ENCODE results near the gene PMPCB. TPM values are rescaled to one million over a fixed set of nuclear protein-coding genes. Genes with fewer than 3 reads are reported as not detected.
"Not testable (repeated sequence)": the region's sequence is repeated elsewhere in the genome, so short reads cannot be mapped to it uniquely, and the experiment has no call there.

The PMPCB gene
- total RNA-seq, 4 donors from 2014 or later, result 25.1 to 51.3 (median 40.2) TPM

DNA sequence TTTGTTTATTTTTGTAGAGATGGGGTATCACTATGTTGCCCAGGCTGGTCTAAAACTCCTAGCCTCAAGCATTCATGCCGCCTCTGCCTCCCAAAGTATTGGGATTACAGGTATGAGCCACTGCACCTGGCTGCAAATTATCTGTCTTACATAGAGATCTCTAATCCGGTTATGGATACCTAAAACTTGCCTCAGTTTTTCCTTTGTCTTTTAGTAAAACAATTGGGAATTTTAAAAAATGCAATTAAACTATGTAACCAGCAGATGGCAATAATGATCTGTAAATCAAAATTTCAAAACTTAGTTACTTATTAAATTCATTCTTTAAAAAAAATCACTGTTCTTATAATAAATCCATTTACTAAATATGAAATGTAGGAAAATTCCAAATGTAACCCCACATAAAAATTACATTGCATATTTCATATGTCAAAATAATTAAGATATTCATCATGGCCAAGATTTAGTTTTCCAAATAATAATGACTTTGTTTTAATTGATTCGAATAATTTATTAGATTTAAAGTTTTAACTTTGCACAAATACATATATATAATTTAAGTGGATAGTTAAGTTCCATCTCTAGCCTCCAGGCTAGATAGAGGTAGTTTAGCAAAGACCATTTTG lies 14.3 kb upstream of the PMPCB start:
- H3K27ac ChIP-seq; intact Hi-C loops (cut with DNase I; ENCODE audit: low total_unique reads); in situ Hi-C loops (cut with MboI; ENCODE audit: low sequenced_read_pairs in 4 of 4); H3K27me3 ChIP-seq; ATAC-seq; H3K4me1 ChIP-seq; H3K36me3 ChIP-seq; H3K4me3 ChIP-seq; DNase-seq; H3K9me3 ChIP-seq: not testable (repeated sequence)

DNA sequence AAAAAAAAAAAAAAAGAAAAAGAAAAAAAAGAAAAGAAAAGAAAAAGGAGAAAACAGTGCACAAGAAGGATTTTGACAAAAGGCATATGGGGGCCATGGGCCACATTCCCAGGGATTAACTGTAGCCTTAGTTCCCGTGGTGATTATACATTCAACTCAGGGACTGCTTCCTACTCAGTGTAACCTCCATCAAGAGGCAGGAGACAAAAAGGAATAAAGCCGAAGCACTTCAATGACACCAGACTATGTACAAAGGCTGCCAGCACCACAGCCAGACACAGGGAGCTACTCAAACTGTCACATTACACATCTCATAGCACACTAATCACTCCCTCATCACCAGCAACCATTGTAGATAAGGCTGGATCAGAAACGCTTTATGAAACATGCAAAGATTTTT lies 5.1 kb upstream of the PMPCB start:
- in situ Hi-C loops (cut with MboI; ENCODE audit: low sequenced_read_pairs in 4 of 4), result no loop called here
- ATAC-seq, result no peak
- no peak for TF ChIP-seq POLR2A (IDR thresholded peaks at IDR 0.05)
- TF ChIP-seq, protein P1, sequence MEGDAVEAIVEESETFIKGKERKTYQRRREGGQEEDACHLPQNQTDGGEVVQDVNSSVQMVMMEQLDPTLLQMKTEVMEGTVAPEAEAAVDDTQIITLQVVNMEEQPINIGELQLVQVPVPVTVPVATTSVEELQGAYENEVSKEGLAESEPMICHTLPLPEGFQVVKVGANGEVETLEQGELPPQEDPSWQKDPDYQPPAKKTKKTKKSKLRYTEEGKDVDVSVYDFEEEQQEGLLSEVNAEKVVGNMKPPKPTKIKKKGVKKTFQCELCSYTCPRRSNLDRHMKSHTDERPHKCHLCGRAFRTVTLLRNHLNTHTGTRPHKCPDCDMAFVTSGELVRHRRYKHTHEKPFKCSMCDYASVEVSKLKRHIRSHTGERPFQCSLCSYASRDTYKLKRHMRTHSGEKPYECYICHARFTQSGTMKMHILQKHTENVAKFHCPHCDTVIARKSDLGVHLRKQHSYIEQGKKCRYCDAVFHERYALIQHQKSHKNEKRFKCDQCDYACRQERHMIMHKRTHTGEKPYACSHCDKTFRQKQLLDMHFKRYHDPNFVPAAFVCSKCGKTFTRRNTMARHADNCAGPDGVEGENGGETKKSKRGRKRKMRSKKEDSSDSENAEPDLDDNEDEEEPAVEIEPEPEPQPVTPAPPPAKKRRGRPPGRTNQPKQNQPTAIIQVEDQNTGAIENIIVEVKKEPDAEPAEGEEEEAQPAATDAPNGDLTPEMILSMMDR (IDR thresholded peaks at IDR 0.05 in 4 of 5, conservative IDR thresholded peaks at IDR 0.05 in 1 of 5), result no peak

DNA sequence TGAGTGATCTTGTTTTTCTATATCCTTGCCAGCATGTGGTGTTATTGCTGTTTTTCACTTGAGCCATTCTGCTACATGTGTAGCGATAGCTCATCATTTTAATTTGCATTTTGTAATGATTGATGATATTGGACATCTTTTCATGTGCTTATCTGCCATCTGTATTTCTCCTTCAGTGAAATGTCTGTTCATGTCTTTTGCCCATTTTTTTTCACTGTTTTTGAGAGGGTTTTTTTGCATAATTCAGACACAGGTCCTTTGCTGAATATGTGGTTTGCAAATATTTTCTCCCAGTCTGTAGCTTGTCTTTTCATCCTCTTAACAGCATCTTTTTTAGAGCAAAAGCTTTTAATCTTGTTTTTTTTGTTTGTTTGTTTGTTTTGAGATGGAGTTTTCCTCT lies 3.7 kb upstream of the PMPCB start:
- Histone ChIP-seq H3K27ac (no peak overlapping the region), H3K4me1 (peaks cover 6 to 7% of the 10 kb centered on the region in 2 donors), H3K9me3 (no peaks in the 10 kb centered on the region), H3K36me3 (peaks cover 0 to under 1% of the 10 kb centered on the region in 2 donors), H3K27me3 (no peaks in the 10 kb centered on the region), H3K4me3 (no peak overlapping the region)
- in situ Hi-C loops (cut with MboI; ENCODE audit: low sequenced_read_pairs in 4 of 4), result no loop called here
- TF ChIP-seq, protein P1 (IDR thresholded peaks at IDR 0.05 in 4 of 5, conservative IDR thresholded peaks at IDR 0.05 in 1 of 5), result no peak
- no peak for TF ChIP-seq POLR2A (IDR thresholded peaks at IDR 0.05)
- DNase-seq, result no peak
- intact Hi-C loops (cut with DNase I; ENCODE audit: low total_unique reads), result no loop called here
- ATAC-seq, result no peak

More for the DNA sequence above, 5.1 kb upstream of the PMPCB start:
- H3K4me3 ChIP-seq, result no peak overlapping the region
- H3K4me1 ChIP-seq, result no peaks in the 10 kb centered on the region
- no peak for DNase-seq
- no peak overlapping the region for H3K27ac ChIP-seq
- no peaks in the 10 kb centered on the region for H3K9me3 ChIP-seq
- H3K27me3 ChIP-seq, result no peaks in the 10 kb centered on the region
- no peaks in the 10 kb centered on the region for H3K36me3 ChIP-seq
- intact Hi-C loops (cut with DNase I; ENCODE audit: low total_unique reads), result no loop called here

DNA sequence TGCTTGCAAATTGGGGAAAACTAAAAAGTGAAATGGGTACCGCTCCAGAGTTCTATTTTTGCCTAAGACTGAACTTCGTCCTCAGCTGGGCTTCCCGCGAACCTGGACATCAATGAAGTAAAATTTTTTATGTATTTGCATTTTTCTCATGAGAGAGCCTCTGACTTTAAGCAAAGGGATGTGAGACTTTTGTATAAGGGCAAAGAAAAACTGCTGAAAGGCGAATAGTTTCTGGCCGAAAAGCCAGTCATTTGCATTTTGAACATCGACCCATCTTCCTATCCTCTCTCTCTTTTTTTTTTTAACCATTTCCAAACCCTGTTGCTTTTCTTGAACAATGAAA lies 573 bp downstream of the PMPCB start:
- intact Hi-C loops (cut with DNase I; ENCODE audit: low total_unique reads) (loop anchor here (2.0 to 5.0 kb wide), 2 partner anchors 47 to 109 kb away; partner anchors contain the start of gene DNAJC2), in situ Hi-C loops (cut with MboI; ENCODE audit: low sequenced_read_pairs in 4 of 4) (no loop called here)
- Histone ChIP-seq H3K27me3 (no peaks in the 10 kb centered on the region), H3K4me1 (peaks cover 11 to 14% of the 10 kb centered on the region in 2 donors), H3K4me3 (peak overlapping the region; percentile 75 to 96 (median 88)), H3K27ac (peak overlapping the region; percentile 76 to 87 (median 82)), H3K9me3 (no peaks in the 10 kb centered on the region), H3K36me3 (peaks cover 0 to 43% of the 10 kb centered on the region in 2 donors)
- DNase-seq (no peak), ATAC-seq (no peak)
- no peak for TF ChIP-seq POLR2A (IDR thresholded peaks at IDR 0.05)
- TF ChIP-seq, protein P1 (IDR thresholded peaks at IDR 0.05 in 4 of 5, conservative IDR thresholded peaks at IDR 0.05 in 1 of 5), result no peak

DNA sequence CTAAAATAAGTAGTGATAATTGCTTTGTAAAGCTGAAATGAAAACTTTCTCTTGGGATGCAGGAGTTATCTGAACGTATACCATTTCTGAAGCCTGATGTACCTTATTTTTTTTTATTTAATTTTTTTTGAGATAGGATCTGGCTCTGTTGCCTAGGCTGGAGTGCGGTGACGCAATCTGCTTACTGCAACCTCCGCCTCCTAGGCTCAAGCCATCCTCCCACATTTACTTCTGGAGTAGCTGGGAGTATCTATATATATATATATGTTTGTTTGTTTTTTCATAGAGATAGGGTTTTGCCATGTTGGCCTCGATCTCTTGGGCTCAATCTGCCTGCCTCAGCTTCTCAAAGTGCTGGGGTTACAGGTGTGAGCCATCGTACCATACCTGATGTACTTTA lies 2.4 kb downstream of the PMPCB start:
- Histone ChIP-seq H3K9me3 (no peaks in the 10 kb centered on the region), H3K36me3 (peaks cover 0 to 61% of the 10 kb centered on the region in 2 donors), H3K4me3 (no peak overlapping the region), H3K4me1 (peaks cover 11 to 14% of the 10 kb centered on the region in 2 donors), H3K27me3 (no peaks in the 10 kb centered on the region), H3K27ac (no peak overlapping the region)
- DNase-seq (no peak), ATAC-seq (no peak)
- intact Hi-C loops (cut with DNase I; ENCODE audit: low total_unique reads), result loop anchor here (5.0 kb wide), 1 partner anchor 108 kb away; no protein-coding TSS in a partner anchor
- no peak for TF ChIP-seq POLR2A (IDR thresholded peaks at IDR 0.05)
- TF ChIP-seq, protein P1 (IDR thresholded peaks at IDR 0.05 in 4 of 5, conservative IDR thresholded peaks at IDR 0.05 in 1 of 5), result no peak
- in situ Hi-C loops (cut with MboI; ENCODE audit: low sequenced_read_pairs in 4 of 4), result no loop called here
